Brain microvascular endothelial cell (primary cell): ENCODE data around the gene TFF3.

Experiments used
- DNase-seq: peaks from one replicate; pipeline ENCODE4 v3.0.0-alpha.2; 2020
- H3K27ac ChIP-seq: fragments of 250-450 bp; sonication (Bioruptor Pico); 2 replicates; pipeline ENCODE4 v1.5.1; 2020; ENCODE audit warnings: mild to moderate bottlenecking, moderate library complexity
- H3K27me3 ChIP-seq: fragments of 250-450 bp; sonication (Bioruptor Pico); replicated peaks from 2 replicates; pipeline ENCODE4 v1.5.1; 2020; ENCODE audit warnings: mild to moderate bottlenecking
- H3K36me3 ChIP-seq: fragments of 250-450 bp; sonication (Bioruptor Pico); replicated peaks from 2 replicates; pipeline ENCODE4 v1.5.1; 2020; ENCODE audit warnings: mild to moderate bottlenecking
- H3K4me3 ChIP-seq: 2 replicates; pipeline ENCODE4 v1.5.1; 2011; ENCODE audit warnings: low read depth, mild to moderate bottlenecking, control low read depth, low read length, moderate library complexity
- in situ Hi-C: cut with HindIII; loops from 2 replicates; pipeline ENCODE4 v1.10.0; 2017; ENCODE audit warnings: low sequenced_read_pairs, low pct_ligation_motif_present
- TF ChIP-seq, protein P1 (sequence below): IDR thresholded peaks from 2 replicates; pipeline ENCODE4 v1.5.1; 2011; ENCODE audit warnings: low read depth, mild to moderate bottlenecking, moderate library complexity, low read length, control low read depth, inconsistent platforms; ENCODE audit errors: missing control alignments

The TFF3 gene

GRCh38 chr21:42360317-42360716, 45.1 kb upstream of the TFF3 start:
- no peak overlapping the region for H3K4me3 ChIP-seq
- H3K27me3 ChIP-seq: no peaks in the 10 kb centered on the region
- in situ Hi-C loops: no loop called here
- DNase-seq: no peak
- no peak overlapping the region for H3K27ac ChIP-seq
- no peaks in the 10 kb centered on the region for H3K36me3 ChIP-seq
- TF ChIP-seq, protein P1, sequence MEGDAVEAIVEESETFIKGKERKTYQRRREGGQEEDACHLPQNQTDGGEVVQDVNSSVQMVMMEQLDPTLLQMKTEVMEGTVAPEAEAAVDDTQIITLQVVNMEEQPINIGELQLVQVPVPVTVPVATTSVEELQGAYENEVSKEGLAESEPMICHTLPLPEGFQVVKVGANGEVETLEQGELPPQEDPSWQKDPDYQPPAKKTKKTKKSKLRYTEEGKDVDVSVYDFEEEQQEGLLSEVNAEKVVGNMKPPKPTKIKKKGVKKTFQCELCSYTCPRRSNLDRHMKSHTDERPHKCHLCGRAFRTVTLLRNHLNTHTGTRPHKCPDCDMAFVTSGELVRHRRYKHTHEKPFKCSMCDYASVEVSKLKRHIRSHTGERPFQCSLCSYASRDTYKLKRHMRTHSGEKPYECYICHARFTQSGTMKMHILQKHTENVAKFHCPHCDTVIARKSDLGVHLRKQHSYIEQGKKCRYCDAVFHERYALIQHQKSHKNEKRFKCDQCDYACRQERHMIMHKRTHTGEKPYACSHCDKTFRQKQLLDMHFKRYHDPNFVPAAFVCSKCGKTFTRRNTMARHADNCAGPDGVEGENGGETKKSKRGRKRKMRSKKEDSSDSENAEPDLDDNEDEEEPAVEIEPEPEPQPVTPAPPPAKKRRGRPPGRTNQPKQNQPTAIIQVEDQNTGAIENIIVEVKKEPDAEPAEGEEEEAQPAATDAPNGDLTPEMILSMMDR: no peak

GRCh38 chr21:42358937-42359336, 43.7 kb upstream of the TFF3 start:
- in situ Hi-C loops: no loop called here
- H3K36me3 ChIP-seq: no peaks in the 10 kb centered on the region
- no peak overlapping the region for H3K4me3 ChIP-seq
- TF ChIP-seq, protein P1: no peak
- no peaks in the 10 kb centered on the region for H3K27me3 ChIP-seq
- no peak for DNase-seq
- H3K27ac ChIP-seq: no peak overlapping the region

DNA sequence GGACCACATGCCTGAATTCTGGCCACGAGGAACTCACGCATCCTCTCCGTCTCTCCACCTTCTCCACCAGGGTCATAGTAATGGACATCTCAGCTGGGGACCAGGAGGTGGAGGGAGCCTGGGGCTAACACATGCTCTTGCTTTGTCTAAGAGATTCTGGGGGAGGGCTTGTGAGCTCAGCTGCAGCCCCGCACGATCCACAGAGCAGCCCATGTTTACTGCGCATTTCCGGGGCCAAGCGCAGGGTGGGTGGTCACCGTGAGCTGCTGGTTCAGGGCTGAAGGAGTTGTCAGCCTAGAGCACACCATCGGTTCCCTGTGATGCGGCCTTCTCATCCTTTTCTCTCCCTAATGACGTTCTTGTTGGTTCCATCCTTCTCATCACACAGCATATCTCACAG, 43.1 kb upstream of the TFF3 start:
- H3K4me3 ChIP-seq: no peak overlapping the region
- no peaks in the 10 kb centered on the region for H3K27me3 ChIP-seq
- no peak overlapping the region for H3K27ac ChIP-seq
- in situ Hi-C loops: no loop called here
- DNase-seq: no peak
- TF ChIP-seq, protein P1: no peak
- H3K36me3 ChIP-seq: no peaks in the 10 kb centered on the region

DNA sequence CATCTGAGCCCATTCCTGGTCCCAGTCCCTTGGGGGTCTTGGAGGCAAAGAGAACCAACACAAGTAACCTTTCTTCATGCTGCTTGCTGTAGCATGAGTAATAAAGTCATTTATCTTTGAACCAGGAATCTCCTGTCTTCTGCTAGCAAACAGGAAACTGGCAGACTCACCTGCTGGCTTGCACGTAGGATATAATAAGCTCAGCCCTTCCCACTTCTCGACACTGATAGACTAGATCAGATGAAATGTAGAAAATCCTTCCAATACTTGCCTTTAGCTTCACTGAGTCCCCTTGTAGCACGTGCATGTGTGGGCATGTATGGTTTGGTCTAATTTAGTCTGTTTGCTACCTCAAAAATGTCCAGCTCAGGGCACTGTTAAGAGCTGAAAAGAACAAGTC, 42.1 kb upstream of the TFF3 start:
- H3K4me3 ChIP-seq: no peak overlapping the region
- no peak overlapping the region for H3K27ac ChIP-seq
- no peaks in the 10 kb centered on the region for H3K36me3 ChIP-seq
- TF ChIP-seq, protein P1: no peak
- in situ Hi-C loops: no loop called here
- H3K27me3 ChIP-seq: no peaks in the 10 kb centered on the region
- DNase-seq: no peak

DNA sequence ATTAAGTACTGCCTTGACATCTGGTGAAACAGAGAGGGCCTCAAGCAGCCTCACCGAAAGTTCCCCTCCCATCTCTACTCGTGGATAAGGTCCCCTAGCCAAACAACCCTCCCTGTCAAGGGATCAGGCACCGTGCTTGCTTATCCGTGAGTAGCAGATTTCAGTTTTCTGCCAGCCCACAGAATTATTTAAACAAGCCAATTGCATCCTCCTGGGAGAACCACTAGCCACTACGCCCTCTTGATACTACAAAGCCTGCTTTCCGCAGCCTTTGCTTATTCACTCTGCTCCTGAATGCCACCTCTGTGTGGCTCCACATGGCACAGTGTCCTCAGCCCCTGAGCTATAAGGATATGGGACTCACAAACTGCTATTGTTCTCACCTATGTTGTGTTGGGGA, 41.4 kb upstream of the TFF3 start:
- Histone ChIP-seq H3K27ac (no peak overlapping the region), H3K27me3 (no peaks in the 10 kb centered on the region), H3K4me3 (no peak overlapping the region), H3K36me3 (no peaks in the 10 kb centered on the region)
- TF ChIP-seq, protein P1: no peak
- in situ Hi-C loops: no loop called here
- DNase-seq: no peak

DNA sequence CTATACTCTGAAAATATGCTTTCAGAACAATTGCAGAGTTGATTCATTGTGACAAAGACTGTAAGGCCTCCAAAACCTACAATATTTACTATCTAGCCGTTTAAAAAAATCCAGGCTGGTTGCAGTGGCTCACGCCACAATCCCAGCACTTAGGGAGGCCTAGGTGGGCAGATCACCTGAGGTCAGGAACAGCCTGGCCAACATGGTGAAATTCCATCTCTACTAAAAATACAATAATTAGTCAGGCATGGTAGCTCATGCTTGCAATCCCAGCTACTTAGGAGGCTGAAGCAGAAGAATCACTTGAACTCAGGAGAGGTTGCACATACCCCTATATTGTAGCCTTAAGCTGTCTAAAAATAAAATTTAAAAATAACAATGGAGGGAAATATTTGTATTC, 40.8 kb upstream of the TFF3 start:
- TF ChIP-seq, protein P1: no peak
- in situ Hi-C loops: no loop called here
- no peaks in the 10 kb centered on the region for H3K27me3 ChIP-seq

More for the DNA sequence above, 40.8 kb upstream of the TFF3 start:
- no peak for DNase-seq
- Histone ChIP-seq H3K36me3 (no peaks in the 10 kb centered on the region), H3K27ac (no peak overlapping the region), H3K4me3 (no peak overlapping the region)
